IMR-90 (cell line): ENCODE measurements around the gene PHIP. TPM values are rescaled to one million over a fixed set of nuclear protein-coding genes. Genes with fewer than 3 reads are reported as not detected.

ENCODE experiments used
- ATAC-seq: fragments of 200-7000 bp; cut with Tn5 transposase; 2 replicates; pipeline ENCODE4 v1.9.1; 2020; ENCODE audit warnings: low read depth, mild to moderate bottlenecking, moderate library complexity
- BruUV-seq: library from RNA; stranded (reverse); fragments of 400-500 nt; replicated peaks from 2 replicates; lab custom pipeline; 2021; lab: Mats Ljungman, UMichigan
- CTCF ChIA-PET: fragments of 300-600 bp; formaldehyde crosslinking; extraction: SDS; loops from one replicate; lab custom pipeline; 2021; ENCODE audit warnings: antibody characterized with exemption; lab: Yijun Ruan, JAX
- POLR2A ChIA-PET: fragments of 300-600 bp; sonication (Branson Sonifier 250); formaldehyde crosslinking; loops from one replicate; lab custom pipeline; 2022; ENCODE audit warnings: antibody characterized with exemption; ENCODE audit not compliant: unreplicated experiment; lab: Charles Lee
- DNase-seq: peaks from one replicate; pipeline ENCODE4 v3.0.0; 2013
- H2AFZ ChIP-seq: replicated peaks from 2 replicates; pipeline ENCODE3; 2013; ENCODE audit warnings: low read length, mild to moderate bottlenecking; ENCODE audit not compliant: poor library complexity
- H2AK5ac ChIP-seq: 2 replicates; pipeline ENCODE4 v1.6.1; 2013; ENCODE audit warnings: low read depth, low read length, inconsistent platforms
- H2AK9ac ChIP-seq: replicated peaks from 2 replicates; pipeline ENCODE3; 2013; ENCODE audit warnings: mild to moderate bottlenecking, low read depth, low read length, moderate library complexity; ENCODE audit not compliant: poor library complexity
- H2BK120ac ChIP-seq: 2 replicates; pipeline ENCODE4 v1.6.1; 2013; ENCODE audit warnings: low read depth, low read length, inconsistent platforms
- H2BK15ac ChIP-seq: 3 replicates; pipeline ENCODE4 v1.6.1; 2013; ENCODE audit warnings: low read depth, low read length, inconsistent platforms
- H2BK20ac ChIP-seq: 2 replicates; pipeline ENCODE4 v1.6.1; 2013; ENCODE audit warnings: low read depth, mild to moderate bottlenecking, inconsistent platforms, low read length, moderate library complexity
- H2BK5ac ChIP-seq: 2 replicates; pipeline ENCODE4 v1.6.1; 2013; ENCODE audit warnings: mild to moderate bottlenecking, low read depth, low read length, inconsistent platforms; ENCODE audit not compliant: poor library complexity, severe bottlenecking
- H3K14ac ChIP-seq: replicated peaks from 2 replicates; pipeline ENCODE4 v1.6.1; 2013; ENCODE audit warnings: low read depth, low read length, inconsistent platforms
- H3K18ac ChIP-seq: 2 replicates; pipeline ENCODE4 v1.6.1; 2013; ENCODE audit warnings: low read depth, low read length, control low read depth
- H3K23ac ChIP-seq: 2 replicates; pipeline ENCODE4 v1.6.1; 2013; ENCODE audit warnings: low read depth, low read length, inconsistent platforms
- H3K27ac ChIP-seq: 2 replicates; pipeline ENCODE4 v1.5.1; 2013; ENCODE audit warnings: mild to moderate bottlenecking, control low read depth, low read length; ENCODE audit not compliant: insufficient read depth
- H3K27me3 ChIP-seq: 2 replicates; pipeline ENCODE4 v1.6.1; 2013; ENCODE audit warnings: low read length; ENCODE audit not compliant: control insufficient read depth, insufficient read depth
- H3K36me3 ChIP-seq: 2 replicates; pipeline ENCODE4 v1.6.1; 2013; ENCODE audit warnings: low read length, mixed read lengths; ENCODE audit not compliant: control insufficient read depth, insufficient read depth
- H3K4ac ChIP-seq: 2 replicates; pipeline ENCODE4 v1.6.1; 2013; ENCODE audit warnings: low read depth, low read length, inconsistent platforms
- H3K4me1 ChIP-seq: 2 replicates; pipeline ENCODE4 v1.6.1; 2013; ENCODE audit warnings: low read length, mixed read lengths; ENCODE audit not compliant: control insufficient read depth, insufficient read depth
- H3K4me2 ChIP-seq: 2 replicates; pipeline ENCODE4 v1.6.1; 2013; ENCODE audit warnings: low read depth, mild to moderate bottlenecking, control low read depth, low read length, moderate library complexity
- H3K4me3 ChIP-seq: 2 replicates; pipeline ENCODE4 v1.5.1; 2013; ENCODE audit warnings: low read depth, mild to moderate bottlenecking, control low read depth, low read length, moderate library complexity; ENCODE audit not compliant: insufficient read depth
- H3K56ac ChIP-seq: 2 replicates; pipeline ENCODE4 v1.6.1; 2013; ENCODE audit warnings: low read length, inconsistent platforms; ENCODE audit not compliant: insufficient read depth; ENCODE audit errors: extremely low read depth
- H3K79me1 ChIP-seq, 2 experiments: 2 replicates each; pipeline ENCODE4 v1.6.1; 2013; ENCODE audit warnings: low read length in 2 of 2, inconsistent platforms in 1 of 2, low read depth in 1 of 2
- H3K9ac ChIP-seq: 2 replicates; pipeline ENCODE4 v1.6.1; 2013; ENCODE audit warnings: low read depth, low read length, control low read depth
- H3K9me1 ChIP-seq: 2 replicates; pipeline ENCODE4 v1.6.1; 2013; ENCODE audit warnings: low read length, inconsistent platforms; ENCODE audit not compliant: insufficient read depth
- H3K9me3 ChIP-seq: 2 replicates; pipeline ENCODE4 v1.6.1; 2013; ENCODE audit warnings: low read length; ENCODE audit not compliant: control insufficient read depth, insufficient read depth
- H4K20me1 ChIP-seq: 2 replicates; pipeline ENCODE4 v1.6.1; 2013; ENCODE audit warnings: low read length, inconsistent platforms; ENCODE audit not compliant: insufficient read depth
- H4K5ac ChIP-seq: 2 replicates; pipeline ENCODE4 v1.6.1; 2013; ENCODE audit warnings: mild to moderate bottlenecking, low read depth, low read length, control low read depth
- H4K8ac ChIP-seq, 2 experiments: 2 replicates each; pipeline ENCODE4 v1.6.1; 2013; ENCODE audit warnings: low read depth in 2 of 2, low read length in 2 of 2, control low read depth in 1 of 2, inconsistent platforms in 1 of 2
- H4K91ac ChIP-seq: 2 replicates; pipeline ENCODE4 v1.6.1; 2013; ENCODE audit warnings: low read depth, low read length, inconsistent platforms; ENCODE audit not compliant: insufficient read depth
- CEBPB ChIP-seq: IDR thresholded peaks from 2 replicates; pipeline ENCODE4 v1.6.1; 2012; ENCODE audit warnings: low read depth, low read length, improper control_type of control experiment
- CHD1 ChIP-seq: IDR thresholded peaks from 2 replicates; pipeline ENCODE4 v1.6.1; 2012; ENCODE audit warnings: low read depth, low read length, improper control_type of control experiment
- CTCF ChIP-seq: conservative IDR thresholded peaks from 2 replicates; pipeline ENCODE4 v1.5.1; 2012; ENCODE audit warnings: mild to moderate bottlenecking, low read depth, low read length, improper control_type of control experiment
- FOS ChIP-seq: fragments of 150-350 bp; IDR thresholded peaks from 2 replicates; pipeline ENCODE4 v1.6.1; 2016; ENCODE audit warnings: low read depth, low read length
- MAFK ChIP-seq: IDR thresholded peaks from 2 replicates; pipeline ENCODE4 v1.6.1; 2012; ENCODE audit warnings: low read depth, low read length, improper control_type of control experiment
- RFX5 ChIP-seq: IDR thresholded peaks from 2 replicates; pipeline ENCODE4 v1.8.0; 2012; ENCODE audit warnings: low read depth, mild to moderate bottlenecking, low read length, moderate library complexity
- WGBS, 2 experiments: methylation state at CpG; one replicate each; pipeline versions ENCODE4 v1.1.5 to v1.1.7; 2013; ENCODE audit warnings: missing lambda C conversion rate in 2 of 2; ENCODE audit not compliant: insufficient read length in 1 of 2; ENCODE audit errors: extremely low coverage in 2 of 2; 5-methylcytosine and 5-hydroxymethylcytosine counted together
- dilution Hi-C: fragments of 300-500 bp; cut with HindIII; formaldehyde crosslinking; loops from one replicate; pipeline ENCODE4 v1.14.3; 2018; ENCODE audit warnings: low sequenced_read_pairs; ENCODE audit not compliant: unreplicated experiment
- in situ Hi-C: fragments of 300-500 bp; cut with MboI; formaldehyde crosslinking; loops from 3 replicates; pipeline ENCODE4 v1.14.3; 2019; ENCODE audit warnings: low sequenced_read_pairs, inconsistent platforms, mixed read lengths
- intact Hi-C: fragments of 100-400 bp; cut with micrococcal nuclease; formaldehyde crosslinking; loops from 2 replicates; pipeline ENCODE4 v1.10.0; 2022
- polyA plus RNA-seq, 3 experiments: library from polyadenylated mRNA; depleted of rRNA; stranded (reverse); fragments of >200 nt; gene quantifications; 2 replicates each; pipeline ENCODE4 v1.2.3, GENCODE V29; 2012; ENCODE audit warnings: low replicate concordance in 1 of 3
- total RNA-seq: library from RNA; depleted of rRNA; stranded (reverse); fragments of >200 nt; gene quantifications from 2 replicates; pipeline ENCODE4 v1.2.3, GENCODE V29; 2012

The PHIP gene
- total and polyA plus RNA-seq, 2 of the 4 experiments (the other 2 are of a cell fraction), result 3.4 to 20.4 TPM

GRCh38 chr6:79073888-79074287 lies 4.2 kb downstream of the PHIP start:
- no peak overlapping the region for H3K4me3 ChIP-seq
- no peak overlapping the region for H2AFZ ChIP-seq
- H3K56ac ChIP-seq, result no peak overlapping the region
- no peaks in the 10 kb centered on the region; the same call in 1 of the 2 replicates for H4K20me1 ChIP-seq
- WGBS, 2 experiments, result no CpG with 5 or more reads among the region's 1 CpG
- no peak overlapping the region for H2BK20ac ChIP-seq
- ATAC-seq (no peak), DNase-seq (no peak)
- H3K79me1 ChIP-seq, result peaks cover 11 to 23% of the 10 kb centered on the region in 2 experiments; a peak in 3 of 4 replicates
- no peak overlapping the region for H3K4ac ChIP-seq
- no peak overlapping the region for H3K27ac ChIP-seq
- in situ Hi-C loops (no loop called here), dilution Hi-C loops (no loop called here), intact Hi-C loops (loop anchor here (5.0 to 10.0 kb wide), 3 partner anchors 42 to 1609 kb away; partner anchors contain the start of gene HTR1B)
- no peak overlapping the region for H3K14ac ChIP-seq
- H3K36me3 ChIP-seq, result no peaks in the 10 kb centered on the region
- no peak overlapping the region for H2BK5ac ChIP-seq
- no peak overlapping the region for H2AK9ac ChIP-seq
- H4K8ac ChIP-seq, result peak overlapping the region in 1 of 2 experiments; percentile 15; a peak in 1 of 4 replicates
- H4K5ac ChIP-seq, result no peak overlapping the region
- ChIA-PET CTCF (no interaction called here), POLR2A (no interaction called here)
- H3K18ac ChIP-seq, result no peak overlapping the region
- H2BK120ac ChIP-seq, result no peak overlapping the region
- H2BK15ac ChIP-seq, result no peak overlapping the region
- H3K9ac ChIP-seq, result no peak overlapping the region
- H2AK5ac ChIP-seq, result no peak overlapping the region
- H3K9me1 ChIP-seq, result no peaks in the 10 kb centered on the region
- H3K27me3 ChIP-seq, result no peaks in the 10 kb centered on the region
- H3K23ac ChIP-seq, result no peak overlapping the region
- no peak for TF ChIP-seq CTCF
- TF ChIP-seq FOS, result no peak
- TF ChIP-seq CEBPB, result no peak
- TF ChIP-seq CHD1, result no peak
- no peak for TF ChIP-seq MAFK
- no peak for TF ChIP-seq RFX5
- H3K4me1 ChIP-seq, result peaks cover 4% of the 10 kb centered on the region
- BruUV-seq, result no TSS peak
- no peaks in the 10 kb centered on the region for H3K9me3 ChIP-seq
- H3K4me2 ChIP-seq, result no peak overlapping the region
- no peak overlapping the region for H4K91ac ChIP-seq
